Smooth muscle cell (in vitro differentiated cells): Measurements from ENCODE around the gene RNF223. TPM values are rescaled to one million over a fixed set of nuclear protein-coding genes. Genes with fewer than 3 reads are reported as not detected.

Source experiments
- DNase-seq: peaks from one replicate; lab custom pipeline; 2025; ENCODE audit not compliant: unreplicated experiment; lab: John Stamatoyannopoulos, UW
- H2AFZ ChIP-seq: fragments of 200-600 bp; sonication (generic); 2 replicates; pipeline ENCODE4 v1.6.0; 2016; ENCODE audit warnings: antibody characterized with exemption, low read depth, mild to moderate bottlenecking
- H3F3A ChIP-seq: fragments of 200-600 bp; sonication (generic); 2 replicates; pipeline ENCODE4 v1.6.0; 2017; ENCODE audit warnings: antibody characterized with exemption, low read depth
- H3K27ac ChIP-seq: fragments of 200-600 bp; sonication (generic); 2 replicates; pipeline ENCODE4 v1.5.1; 2016; ENCODE audit warnings: low read depth, mild to moderate bottlenecking
- H3K27me3 ChIP-seq: fragments of 200-600 bp; sonication (generic); 2 replicates; pipeline ENCODE4 v1.6.1; 2016; ENCODE audit warnings: low read depth, mild to moderate bottlenecking
- H3K36me3 ChIP-seq: fragments of 200-600 bp; sonication (generic); 2 replicates; pipeline ENCODE4 v1.5.1; 2016; ENCODE audit warnings: low read depth
- H3K4me1 ChIP-seq: fragments of 200-600 bp; sonication (generic); 2 replicates; pipeline ENCODE4 v1.5.1; 2016; ENCODE audit warnings: low read depth
- H3K4me2 ChIP-seq: fragments of 200-600 bp; sonication (generic); 2 replicates; pipeline ENCODE4 v1.6.0; 2016; ENCODE audit warnings: mild to moderate bottlenecking
- H3K4me3 ChIP-seq: fragments of 200-600 bp; sonication (generic); 2 replicates; pipeline ENCODE4 v1.5.1; 2016; ENCODE audit warnings: mild to moderate bottlenecking
- H3K79me2 ChIP-seq: fragments of 200-600 bp; sonication (generic); 2 replicates; pipeline ENCODE4 v1.6.0; 2016; ENCODE audit warnings: low read depth, mild to moderate bottlenecking
- H3K9ac ChIP-seq: fragments of 200-600 bp; sonication (generic); 2 replicates; pipeline ENCODE4 v1.6.0; 2016; ENCODE audit warnings: low read depth
- H3K9me3 ChIP-seq: fragments of 200-600 bp; sonication (generic); replicated peaks from 2 replicates; pipeline ENCODE4 v1.5.1; 2016; ENCODE audit warnings: low read depth
- H4K20me1 ChIP-seq: fragments of 200-600 bp; sonication (generic); 2 replicates; pipeline ENCODE4 v1.6.0; 2016; ENCODE audit warnings: low read depth
- WGBS: methylation state at CpG from one replicate; pipeline ENCODE4 v1.1.7; 2016; ENCODE audit warnings: low lambda C conversion rate; 5-methylcytosine and 5-hydroxymethylcytosine counted together
- polyA plus RNA-seq: library from polyadenylated mRNA; unstranded; fragments of >200 nt; fragmentation: Nextera tagmentation; extraction: Ambion mirVana; gene quantifications from 2 replicates; pipeline ENCODE4 v1.2.1, GENCODE V29; 2016
- total RNA-seq: library from RNA; depleted of rRNA; stranded (reverse); fragments of >200 nt; gene quantifications from 2 replicates; pipeline ENCODE4 v1.2.3, GENCODE V29; 2014
- TF ChIP-seq, protein P1 (sequence below): fragments of 200-600 bp; sonication (generic); IDR thresholded peaks from 2 replicates; pipeline ENCODE4 v1.5.1; 2017; ENCODE audit warnings: borderline replicate concordance, mild to moderate bottlenecking, antibody characterized with exemption; ENCODE audit not compliant: insufficient read depth, poor library complexity, severe bottlenecking

Gene RNF223
- total and polyA plus RNA-seq, 2 experiments from 2014 or later, result 1.6 to 4.3 TPM

DNA sequence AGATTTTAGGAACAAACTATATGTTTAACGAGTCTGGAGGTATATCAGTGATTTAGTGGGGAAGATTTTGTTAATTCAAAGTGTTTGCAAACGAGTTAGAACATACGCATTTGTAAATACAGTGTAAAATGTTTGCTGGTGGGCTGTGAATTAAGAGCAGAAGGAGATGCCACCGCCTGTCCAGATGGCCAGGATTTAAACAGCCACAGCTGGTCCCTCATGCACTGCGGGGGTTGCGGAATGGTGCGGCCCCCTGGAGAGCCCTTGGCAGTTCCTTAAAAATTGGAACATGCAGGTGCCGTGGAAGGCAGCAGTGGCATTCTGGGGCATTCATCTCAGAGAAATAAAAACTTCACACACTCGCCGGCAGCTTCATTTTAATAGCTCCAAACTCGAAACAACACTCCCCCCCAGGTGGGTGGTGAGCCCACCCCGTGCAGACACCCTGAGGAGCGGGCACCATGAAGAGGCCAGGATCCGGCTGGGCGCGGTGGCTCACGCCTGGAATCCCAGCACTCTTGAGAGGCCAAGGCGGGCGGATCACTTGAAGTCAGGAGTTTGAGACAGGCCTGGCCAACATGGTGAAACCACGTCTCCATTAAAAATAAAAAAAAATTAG lies 45.3 kb upstream of the RNF223 start:
- DNase-seq, result no peak
- Histone ChIP-seq H3K4me3 (no peak overlapping the region), H3K4me1 (no peaks in the 10 kb centered on the region), H3K27ac (no peak overlapping the region), H3K36me3 (no peaks in the 10 kb centered on the region), H2AFZ (no peak overlapping the region), H3K9ac (no peak overlapping the region), H3F3A (no peaks in the 10 kb centered on the region), H3K4me2 (no peak overlapping the region), H4K20me1 (no peaks in the 10 kb centered on the region), H3K9me3 (no peaks in the 10 kb centered on the region), H3K79me2 (peaks cover 8% of the 10 kb centered on the region), H3K27me3 (no peaks in the 10 kb centered on the region)
- TF ChIP-seq, protein P1, sequence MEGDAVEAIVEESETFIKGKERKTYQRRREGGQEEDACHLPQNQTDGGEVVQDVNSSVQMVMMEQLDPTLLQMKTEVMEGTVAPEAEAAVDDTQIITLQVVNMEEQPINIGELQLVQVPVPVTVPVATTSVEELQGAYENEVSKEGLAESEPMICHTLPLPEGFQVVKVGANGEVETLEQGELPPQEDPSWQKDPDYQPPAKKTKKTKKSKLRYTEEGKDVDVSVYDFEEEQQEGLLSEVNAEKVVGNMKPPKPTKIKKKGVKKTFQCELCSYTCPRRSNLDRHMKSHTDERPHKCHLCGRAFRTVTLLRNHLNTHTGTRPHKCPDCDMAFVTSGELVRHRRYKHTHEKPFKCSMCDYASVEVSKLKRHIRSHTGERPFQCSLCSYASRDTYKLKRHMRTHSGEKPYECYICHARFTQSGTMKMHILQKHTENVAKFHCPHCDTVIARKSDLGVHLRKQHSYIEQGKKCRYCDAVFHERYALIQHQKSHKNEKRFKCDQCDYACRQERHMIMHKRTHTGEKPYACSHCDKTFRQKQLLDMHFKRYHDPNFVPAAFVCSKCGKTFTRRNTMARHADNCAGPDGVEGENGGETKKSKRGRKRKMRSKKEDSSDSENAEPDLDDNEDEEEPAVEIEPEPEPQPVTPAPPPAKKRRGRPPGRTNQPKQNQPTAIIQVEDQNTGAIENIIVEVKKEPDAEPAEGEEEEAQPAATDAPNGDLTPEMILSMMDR, result no peak
- 84% methylated on average over 20 of the region's 20 CpGs for WGBS

DNA sequence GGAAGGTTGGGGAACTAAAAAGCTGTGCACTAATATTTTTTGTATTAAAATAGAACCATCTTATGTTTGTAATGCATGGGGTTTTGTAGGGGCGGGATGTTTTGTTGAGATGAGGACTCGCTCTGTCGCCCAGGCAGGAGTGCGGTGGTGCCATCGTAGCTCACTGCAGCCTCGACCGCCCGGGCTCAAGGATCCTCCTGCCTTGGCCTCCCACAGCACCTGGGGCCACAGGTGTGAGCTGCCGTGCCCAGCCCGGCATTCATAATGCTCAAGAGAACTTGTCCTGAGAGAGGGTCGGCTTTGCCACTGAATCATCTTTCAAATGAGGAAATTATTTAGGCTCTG lies 44.7 kb upstream of the RNF223 start:
- Histone ChIP-seq H2AFZ (no peak overlapping the region), H4K20me1 (no peaks in the 10 kb centered on the region), H3K4me3 (no peak overlapping the region), H3K27ac (no peak overlapping the region), H3K4me1 (no peaks in the 10 kb centered on the region), H3K4me2 (no peak overlapping the region), H3K36me3 (no peaks in the 10 kb centered on the region), H3K9ac (no peak overlapping the region), H3K79me2 (peaks cover 8% of the 10 kb centered on the region), H3F3A (no peaks in the 10 kb centered on the region), H3K9me3 (no peaks in the 10 kb centered on the region), H3K27me3 (no peaks in the 10 kb centered on the region)
- WGBS, result 92% methylated on average over 11 of the region's 11 CpGs
- TF ChIP-seq, protein P1, result no peak
- no peak for DNase-seq

DNA sequence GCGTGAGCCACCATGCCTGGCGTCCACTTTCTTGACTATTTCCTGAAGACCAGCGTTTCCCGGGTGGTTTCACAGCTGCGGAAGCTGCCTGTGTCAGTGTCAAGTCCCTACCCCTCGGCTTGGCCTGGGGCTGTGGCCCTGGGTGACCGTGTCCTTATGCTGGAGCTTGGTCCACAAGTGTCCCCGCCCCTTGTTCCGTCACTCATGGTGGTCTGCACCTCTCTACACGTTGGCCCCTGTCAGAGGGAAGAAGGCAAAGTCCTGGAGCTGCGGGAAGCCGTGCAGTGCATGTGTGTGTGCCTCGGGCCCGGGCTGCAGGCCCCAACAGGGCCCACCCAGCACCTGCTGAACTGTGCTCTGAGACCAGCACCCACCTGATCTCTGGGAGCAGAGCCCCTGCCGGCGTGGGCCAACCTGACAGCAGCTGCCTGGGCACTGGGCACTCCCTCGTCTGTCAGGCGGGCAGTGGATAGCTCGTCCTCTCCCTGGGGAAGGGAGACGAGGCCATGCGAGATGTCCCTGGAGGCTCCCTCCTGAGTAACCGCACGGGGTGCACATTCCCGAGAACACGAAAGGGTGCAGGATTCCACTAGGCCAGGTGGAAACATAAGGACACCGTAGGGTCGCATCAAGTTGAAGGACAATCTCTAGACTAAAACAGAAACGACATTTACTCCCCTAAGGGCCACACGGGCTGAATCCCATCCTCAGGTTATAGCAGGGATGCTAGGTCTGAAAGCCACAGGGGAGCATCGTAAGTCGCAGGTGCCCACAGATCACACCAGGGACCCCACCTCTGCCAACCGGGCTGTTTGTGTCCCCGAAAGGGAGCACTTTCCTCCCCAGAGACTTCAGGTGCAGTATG lies 44.1 kb upstream of the RNF223 start:
- H3K27me3 ChIP-seq, result no peaks in the 10 kb centered on the region
- WGBS, result 86% methylated on average over 33 of the region's 33 CpGs

More for the DNA sequence above, 44.1 kb upstream of the RNF223 start:
- Histone ChIP-seq H2AFZ (no peak overlapping the region), H3K4me3 (no peak overlapping the region), H3K27ac (no peak overlapping the region), H3K9ac (no peak overlapping the region), H3K9me3 (no peaks in the 10 kb centered on the region), H3K79me2 (peaks cover 8% of the 10 kb centered on the region), H3K4me1 (no peaks in the 10 kb centered on the region), H3K4me2 (no peak overlapping the region), H4K20me1 (no peaks in the 10 kb centered on the region), H3K36me3 (no peaks in the 10 kb centered on the region), H3F3A (no peaks in the 10 kb centered on the region)
- no peak for DNase-seq
- TF ChIP-seq, protein P1, result no peak
